ENCODE data around the gene OPRD1.

DNA sequence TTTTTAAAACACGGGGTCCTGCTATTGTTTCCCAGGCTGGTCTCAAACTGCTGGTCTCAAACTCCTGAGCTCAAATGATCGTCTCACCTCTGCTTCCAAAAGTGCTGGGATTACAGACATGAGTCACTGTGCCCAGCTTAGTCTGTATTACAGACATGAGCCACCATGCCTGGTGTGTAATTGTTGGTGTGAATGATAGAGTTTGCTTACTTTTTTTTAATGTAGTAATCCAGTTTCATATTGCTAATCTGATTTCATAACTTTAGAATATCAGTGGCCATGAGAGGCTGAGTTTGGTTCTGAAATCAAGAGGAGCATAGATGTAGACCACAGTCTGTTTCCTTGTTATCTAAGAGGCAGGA, 105.8 kb downstream of the OPRD1 start:
- TF ChIP-seq, protein P1, sequence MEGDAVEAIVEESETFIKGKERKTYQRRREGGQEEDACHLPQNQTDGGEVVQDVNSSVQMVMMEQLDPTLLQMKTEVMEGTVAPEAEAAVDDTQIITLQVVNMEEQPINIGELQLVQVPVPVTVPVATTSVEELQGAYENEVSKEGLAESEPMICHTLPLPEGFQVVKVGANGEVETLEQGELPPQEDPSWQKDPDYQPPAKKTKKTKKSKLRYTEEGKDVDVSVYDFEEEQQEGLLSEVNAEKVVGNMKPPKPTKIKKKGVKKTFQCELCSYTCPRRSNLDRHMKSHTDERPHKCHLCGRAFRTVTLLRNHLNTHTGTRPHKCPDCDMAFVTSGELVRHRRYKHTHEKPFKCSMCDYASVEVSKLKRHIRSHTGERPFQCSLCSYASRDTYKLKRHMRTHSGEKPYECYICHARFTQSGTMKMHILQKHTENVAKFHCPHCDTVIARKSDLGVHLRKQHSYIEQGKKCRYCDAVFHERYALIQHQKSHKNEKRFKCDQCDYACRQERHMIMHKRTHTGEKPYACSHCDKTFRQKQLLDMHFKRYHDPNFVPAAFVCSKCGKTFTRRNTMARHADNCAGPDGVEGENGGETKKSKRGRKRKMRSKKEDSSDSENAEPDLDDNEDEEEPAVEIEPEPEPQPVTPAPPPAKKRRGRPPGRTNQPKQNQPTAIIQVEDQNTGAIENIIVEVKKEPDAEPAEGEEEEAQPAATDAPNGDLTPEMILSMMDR (IDR thresholded peaks at IDR 0.05): no peak
- no peak for TF ChIP-seq POLR2A (IDR thresholded peaks at IDR 0.05)

Measured in lower leg skin (tissue), 3 donors.